Testis (tissue), 3 donors: ENCODE data around the gene GREB1L. TPM values are rescaled to one million over a fixed set of nuclear protein-coding genes. Genes with fewer than 3 reads are reported as not detected.

Source experiments
- DNase-seq: peaks from one replicate; pipeline ENCODE4 v3.0.0-alpha.2; 2019
- H3K27ac ChIP-seq, 2 donors: fragments of 200-600 bp; sonication (generic); one replicate each; pipeline ENCODE4 v1.5.1; 2019
- H3K27me3 ChIP-seq: fragments of 200-600 bp; sonication (generic); one replicate; pipeline ENCODE4 v1.5.1; 2019
- H3K36me3 ChIP-seq: fragments of 200-600 bp; sonication (generic); one replicate; pipeline ENCODE4 v1.5.1; 2017; ENCODE audit warnings: low read depth; ENCODE audit errors: missing control alignments
- H3K4me1 ChIP-seq: fragments of 200-600 bp; sonication (generic); one replicate; pipeline ENCODE4 v1.5.1; 2019
- H3K4me3 ChIP-seq, 2 donors: fragments of 200-600 bp; sonication (generic); one replicate each; pipeline ENCODE4 v1.5.1; 2017 to 2019
- H3K9me3 ChIP-seq: fragments of 200-600 bp; sonication (generic); one replicate; pipeline ENCODE4 v1.5.1; 2017
- CTCF ChIP-seq, 3 experiments: fragments of 450-650 bp in 2 of 3; fragments of 200-600 bp in 1 of 3; sonication (generic) in 1 of 3; IDR thresholded peaks; one replicate each; pipeline ENCODE4 v1.5.1; 2016 to 2019; ENCODE audit warnings: antibody characterized with exemption in 3 of 3, mild to moderate bottlenecking in 2 of 3, moderate library complexity in 1 of 3
- POLR2A ChIP-seq: fragments of 450-650 bp; IDR thresholded peaks from one replicate; pipeline ENCODE4 v1.6.1; 2017; ENCODE audit warnings: antibody characterized with exemption, mild to moderate bottlenecking, moderate library complexity
- WGBS, 2 donors: methylation state at CpG; one replicate each; pipeline ENCODE4 v1.1.5; 2018; 5-methylcytosine and 5-hydroxymethylcytosine counted together
- intact Hi-C: fragments of 100-400 bp; cut with DNase I; formaldehyde crosslinking; loops from one replicate; pipeline ENCODE4 v1.15.1; 2023; ENCODE audit warnings: low total_unique reads
- polyA plus RNA-seq: library from polyadenylated mRNA; stranded (reverse); fragments of 350-450 nt; fragmentation: Illumina TruSeq; extraction: RNeasy Lipid Tissue Mini Kit (QIAGEN cat#74804); gene quantifications from one replicate; pipeline ENCODE4 v1.2.3, GENCODE V29; 2014; ENCODE audit warnings: low read depth, low replicate concordance; ENCODE audit not compliant: insufficient read depth
- total RNA-seq, 2 donors: library from RNA; depleted of rRNA; stranded (reverse); fragments of >200 nt; gene quantifications; one replicate each; pipeline ENCODE4 v1.2.3, GENCODE V29; 2016

Gene GREB1L
- total and polyA plus RNA-seq, 3 donors from 2014 or later, result 11.9 to 40.6 (median 38.4) TPM

- H3K27me3 ChIP-seq, result no peaks in the 10 kb centered on the region
- no peak overlapping the region for H3K27ac ChIP-seq
- 97 to 100% methylated on average over 2 of the region's 2 CpGs for WGBS, 2 donors
- H3K4me3 ChIP-seq, result no peak overlapping the region
- peaks cover 11% of the 10 kb centered on the region for H3K4me1 ChIP-seq
- no peak for TF ChIP-seq POLR2A
- no peak for TF ChIP-seq CTCF (IDR thresholded peaks at IDR 0.05)
- H3K9me3 ChIP-seq, result no peaks in the 10 kb centered on the region
- DNase-seq, result no peak
- intact Hi-C loops, result no loop called here
- H3K36me3 ChIP-seq, result no peaks in the 10 kb centered on the region
Measured at GRCh38 chr18:21267400-21267799, 25.4 kb downstream of the GREB1L start.

GRCh38 chr18:21269349-21269748 is 27.3 kb downstream of the GREB1L start:
- Histone ChIP-seq H3K4me3 (no peak overlapping the region), H3K27me3 (no peaks in the 10 kb centered on the region), H3K36me3 (no peaks in the 10 kb centered on the region), H3K27ac (no peak overlapping the region), H3K9me3 (no peaks in the 10 kb centered on the region), H3K4me1 (peaks cover 5% of the 10 kb centered on the region)
- 0 to 2% methylated on average over 1 of the region's 1 CpG for WGBS, 2 donors
- intact Hi-C loops, result no loop called here
- no peak for TF ChIP-seq CTCF (IDR thresholded peaks at IDR 0.05)
- TF ChIP-seq POLR2A, result no peak
- no peak for DNase-seq

GRCh38 chr18:21270453-21270852 is 28.4 kb downstream of the GREB1L start:
- no peaks in the 10 kb centered on the region for H3K27me3 ChIP-seq
- H3K4me1 ChIP-seq, result no peaks in the 10 kb centered on the region
- intact Hi-C loops, result no loop called here
- no peaks in the 10 kb centered on the region for H3K9me3 ChIP-seq
- TF ChIP-seq POLR2A (no peak), CTCF (IDR thresholded peaks at IDR 0.05) (no peak)
- WGBS, 2 donors, result 64 to 81% methylated on average over 3 of the region's 3 CpGs
- no peak overlapping the region for H3K4me3 ChIP-seq
- H3K27ac ChIP-seq, result no peak overlapping the region
- DNase-seq, result no peak
- H3K36me3 ChIP-seq, result no peaks in the 10 kb centered on the region

GRCh38 chr18:21272016-21272579 is 30.1 kb downstream of the GREB1L start:
- DNase-seq, result no peak
- WGBS, 2 donors, result 56 to 68% methylated on average over 4 of the region's 4 CpGs
- H3K36me3 ChIP-seq, result no peaks in the 10 kb centered on the region
- no peaks in the 10 kb centered on the region for H3K27me3 ChIP-seq
- H3K9me3 ChIP-seq, result no peaks in the 10 kb centered on the region
- H3K27ac ChIP-seq, result no peak overlapping the region
- TF ChIP-seq CTCF (IDR thresholded peaks at IDR 0.05) (no peak), POLR2A (no peak)
- no peak overlapping the region for H3K4me3 ChIP-seq
- intact Hi-C loops, result no loop called here
- H3K4me1 ChIP-seq, result no peaks in the 10 kb centered on the region

- Histone ChIP-seq H3K4me3 (no peak overlapping the region), H3K4me1 (no peaks in the 10 kb centered on the region), H3K27me3 (no peaks in the 10 kb centered on the region), H3K27ac (no peak overlapping the region), H3K36me3 (no peaks in the 10 kb centered on the region), H3K9me3 (no peaks in the 10 kb centered on the region)
- TF ChIP-seq POLR2A (no peak), CTCF (IDR thresholded peaks at IDR 0.05) (no peak)
- DNase-seq, result no peak
- 74 to 89% methylated on average over 3 of the region's 3 CpGs for WGBS, 2 donors
- intact Hi-C loops, result no loop called here
Measured at GRCh38 chr18:21273568-21273967, 31.5 kb downstream of the GREB1L start.
